SJSA1 (cell line): ENCODE data around the gene CCP110. TPM values are rescaled to one million over a fixed set of nuclear protein-coding genes. Genes with fewer than 3 reads are reported as not detected.

Experiments used
- total RNA-seq: library from RNA; depleted of rRNA; stranded (reverse); fragments of >200 nt; shearing (Covaris generic); gene quantifications from 2 replicates; pipeline ENCODE4 v1.2.3, GENCODE V29; 2014; rRNA removed

The CCP110 gene
- total RNA-seq, 1 experiment from 2014 or later: 28.3 TPM

Other genes starting within 250 kb of the CCP110 start
- not detected in 2 replicates for gene CLEC19A, start 238.2 kb upstream of the CCP110 start, total RNA-seq
- gene TMC5, start 106.1 kb upstream of the CCP110 start, total RNA-seq: not detected in 2 replicates
- gene GDE1, start 1.8 kb upstream of the CCP110 start, total RNA-seq: 39.6 and 48.2 TPM in 2 replicates
- gene VPS35L, start 31.8 kb downstream of the CCP110 start, total RNA-seq: 20.9 and 23.7 TPM in 2 replicates
- 23.1 and 46.2 TPM in 2 replicates for gene KNOP1, start 194.3 kb downstream of the CCP110 start, total RNA-seq
- gene IQCK, start 194.3 kb downstream of the CCP110 start, total RNA-seq: 1.8 and 10.5 TPM in 2 replicates